Astrocyte (in vitro differentiated cells and primary cell): ENCODE data around the gene UBE4B. TPM values are rescaled to one million over a fixed set of nuclear protein-coding genes. Genes with fewer than 3 reads are reported as not detected.

Source experiments
- DNase-seq: peaks from one replicate; pipeline ENCODE4 v3.0.0-alpha.2; 2010; ENCODE audit warnings: low read depth
- FAIRE-seq: peaks from 2 replicates; lab custom pipeline; 2011; peaks lifted over from hg19 to GRCh38; lab: Jason Lieb, UNC
- H2AFZ ChIP-seq: 2 replicates; pipeline ENCODE4 v1.6.0; 2012; ENCODE audit warnings: low read depth, low read length, inconsistent platforms
- H3K27ac ChIP-seq: 2 replicates; pipeline ENCODE4 v1.5.1; 2011; ENCODE audit warnings: low read depth, low read length, inconsistent platforms
- H3K27me3 ChIP-seq: 2 replicates; pipeline ENCODE4 v1.6.0; 2011; ENCODE audit warnings: low read length, inconsistent platforms; ENCODE audit not compliant: insufficient read depth
- H3K36me3 ChIP-seq: 2 replicates; pipeline ENCODE4 v1.5.1; 2011; ENCODE audit warnings: low read length, inconsistent platforms; ENCODE audit not compliant: insufficient read depth
- H3K4me1 ChIP-seq: 2 replicates; pipeline ENCODE4 v1.5.1; 2011; ENCODE audit warnings: low read length, inconsistent platforms; ENCODE audit not compliant: insufficient read depth
- H3K4me2 ChIP-seq: 2 replicates; pipeline ENCODE4 v1.6.0; 2012; ENCODE audit warnings: low read length, inconsistent platforms
- H3K4me3 ChIP-seq: 2 replicates; pipeline ENCODE4 v1.5.1; 2011; ENCODE audit warnings: low read depth, mild to moderate bottlenecking, low read length, inconsistent platforms; ENCODE audit not compliant: insufficient read depth
- H3K79me2 ChIP-seq: 2 replicates; pipeline ENCODE4 v1.6.0; 2012; ENCODE audit warnings: mild to moderate bottlenecking, low read length, inconsistent platforms; ENCODE audit not compliant: insufficient read depth
- H3K9ac ChIP-seq: 2 replicates; pipeline ENCODE4 v1.6.0; 2012; ENCODE audit warnings: mild to moderate bottlenecking, low read length, inconsistent platforms
- H3K9me3 ChIP-seq: 2 replicates; pipeline ENCODE4 v1.5.1; 2012; ENCODE audit warnings: low read depth, mild to moderate bottlenecking, low read length, inconsistent platforms; ENCODE audit not compliant: insufficient read depth
- H4K20me1 ChIP-seq: 2 replicates; pipeline ENCODE4 v1.6.0; 2012; ENCODE audit warnings: low read length, inconsistent platforms; ENCODE audit not compliant: insufficient read depth
- H3K27ac Mint-ChIP-seq: one replicate; pipeline ENCODE4 v1.8.0; 2021; ENCODE audit warnings: mild to moderate bottlenecking, mixed read lengths; ENCODE audit not compliant: unreplicated experiment
- H3K27me3 Mint-ChIP-seq: one replicate; pipeline ENCODE4 v1.8.0; 2021; ENCODE audit warnings: low read depth, mixed read lengths; ENCODE audit not compliant: unreplicated experiment
- H3K36me3 Mint-ChIP-seq: one replicate; pipeline ENCODE4 v1.8.0; 2021; ENCODE audit warnings: low read depth, mixed read lengths; ENCODE audit not compliant: unreplicated experiment
- H3K4me1 Mint-ChIP-seq: one replicate; pipeline ENCODE4 v1.8.0; 2021; ENCODE audit warnings: low read depth, mixed read lengths; ENCODE audit not compliant: unreplicated experiment
- H3K4me3 Mint-ChIP-seq: one replicate; pipeline ENCODE4 v1.8.0; 2021; ENCODE audit warnings: mild to moderate bottlenecking, moderate library complexity, mixed read lengths; ENCODE audit not compliant: unreplicated experiment
- H3K9me3 Mint-ChIP-seq: one replicate; pipeline ENCODE4 v1.8.0; 2021; ENCODE audit warnings: mild to moderate bottlenecking, mixed read lengths; ENCODE audit not compliant: unreplicated experiment
- CTCF ChIP-seq: IDR thresholded peaks from 2 replicates; pipeline ENCODE4 v1.5.1; 2011; ENCODE audit warnings: low read depth, mild to moderate bottlenecking, inconsistent platforms, low read length, moderate library complexity; ENCODE audit not compliant: insufficient read depth
- EZH2 ChIP-seq: IDR thresholded peaks from 2 replicates; pipeline ENCODE4 v1.6.1; 2012; ENCODE audit warnings: mild to moderate bottlenecking, low read length, inconsistent platforms; ENCODE audit not compliant: insufficient read depth
- total RNA-seq: library from RNA; stranded (reverse); gene quantifications from 2 replicates; pipeline ENCODE4 v1.2.1, GENCODE V29; 2021

The UBE4B gene
- total RNA-seq, 1 donor from 2014 or later = 41.5 TPM

GRCh38 chr1:10074852-10075730 lies 42.3 kb downstream of the UBE4B start:
- no peaks in the 10 kb centered on the region for H3K9me3 Mint-ChIP-seq
- Histone ChIP-seq H2AFZ (no peak overlapping the region), H3K4me3 (peak overlapping the region; percentile 30), H3K27me3 (no peaks in the 10 kb centered on the region), H3K4me2 (peak overlapping the region; percentile 77), H3K9ac (peak overlapping the region; percentile 50), H3K79me2 (peaks cover 26% of the 10 kb centered on the region), H3K4me1 (peaks cover 23% of the 10 kb centered on the region), H3K9me3 (no peaks in the 10 kb centered on the region), H3K27ac (peak overlapping the region; percentile 68), H4K20me1 (peaks cover 42% of the 10 kb centered on the region), H3K36me3 (no peaks in the 10 kb centered on the region)
- DNase-seq (no peak), FAIRE-seq (no peak)
- H3K4me3 Mint-ChIP-seq = no peak overlapping the region
- peaks cover 5% of the 10 kb centered on the region for H3K36me3 Mint-ChIP-seq
- peak overlapping the region; percentile 85 for H3K27ac Mint-ChIP-seq
- TF ChIP-seq EZH2 = no peak
- TF ChIP-seq CTCF = no peak
- H3K4me1 Mint-ChIP-seq = peaks cover 36% of the 10 kb centered on the region
- no peaks in the 10 kb centered on the region for H3K27me3 Mint-ChIP-seq

- Histone ChIP-seq H3K79me2 (peaks cover 32% of the 10 kb centered on the region), H3K36me3 (no peaks in the 10 kb centered on the region), H4K20me1 (peaks cover 42% of the 10 kb centered on the region), H3K9me3 (no peaks in the 10 kb centered on the region), H3K4me3 (no peak overlapping the region), H3K9ac (no peak overlapping the region), H2AFZ (no peak overlapping the region), H3K4me2 (no peak overlapping the region), H3K4me1 (peaks cover 23% of the 10 kb centered on the region), H3K27me3 (no peaks in the 10 kb centered on the region), H3K27ac (no peak overlapping the region)
- Mint-ChIP-seq H3K27me3 (no peaks in the 10 kb centered on the region), H3K9me3 (no peaks in the 10 kb centered on the region), H3K4me1 (peaks cover 36% of the 10 kb centered on the region), H3K36me3 (peaks cover 8% of the 10 kb centered on the region), H3K27ac (peak overlapping the region; percentile 8), H3K4me3 (no peak overlapping the region)
- DNase-seq (no peak), FAIRE-seq (no peak)
- TF ChIP-seq EZH2 (no peak), CTCF (no peak)
These were observed 43.0 kb downstream of the UBE4B start for GRCh38 chr1:10075732-10076131.

GRCh38 chr1:10078494-10078893 lies 45.7 kb downstream of the UBE4B start:
- Histone ChIP-seq H3K4me3 (no peak overlapping the region), H3K9ac (no peak overlapping the region), H3K27me3 (no peaks in the 10 kb centered on the region), H3K9me3 (no peaks in the 10 kb centered on the region), H2AFZ (no peak overlapping the region), H3K79me2 (peaks cover 24% of the 10 kb centered on the region), H3K27ac (no peak overlapping the region), H4K20me1 (peaks cover 46% of the 10 kb centered on the region), H3K36me3 (no peaks in the 10 kb centered on the region), H3K4me2 (no peak overlapping the region), H3K4me1 (peaks cover 20% of the 10 kb centered on the region)
- DNase-seq (no peak), FAIRE-seq (no peak)
- peaks cover 8% of the 10 kb centered on the region for H3K36me3 Mint-ChIP-seq
- H3K4me1 Mint-ChIP-seq = peaks cover 40% of the 10 kb centered on the region
- TF ChIP-seq CTCF = no peak
- TF ChIP-seq EZH2 = no peak
- no peaks in the 10 kb centered on the region for H3K9me3 Mint-ChIP-seq
- peak overlapping the region; percentile 23 for H3K4me3 Mint-ChIP-seq
- H3K27ac Mint-ChIP-seq = no peak overlapping the region
- H3K27me3 Mint-ChIP-seq = no peaks in the 10 kb centered on the region
